ENCODE results near the gene DRAM2.
"Not testable (repeated sequence)": the region's sequence is repeated elsewhere in the genome, so short reads cannot be mapped to it uniquely, and the experiment has no call there.

DRAM2 gene

GRCh38 chr1:111142356-111142975 is 2.6 kb upstream of the DRAM2 start:
- DNase-seq: no peak

DNA sequence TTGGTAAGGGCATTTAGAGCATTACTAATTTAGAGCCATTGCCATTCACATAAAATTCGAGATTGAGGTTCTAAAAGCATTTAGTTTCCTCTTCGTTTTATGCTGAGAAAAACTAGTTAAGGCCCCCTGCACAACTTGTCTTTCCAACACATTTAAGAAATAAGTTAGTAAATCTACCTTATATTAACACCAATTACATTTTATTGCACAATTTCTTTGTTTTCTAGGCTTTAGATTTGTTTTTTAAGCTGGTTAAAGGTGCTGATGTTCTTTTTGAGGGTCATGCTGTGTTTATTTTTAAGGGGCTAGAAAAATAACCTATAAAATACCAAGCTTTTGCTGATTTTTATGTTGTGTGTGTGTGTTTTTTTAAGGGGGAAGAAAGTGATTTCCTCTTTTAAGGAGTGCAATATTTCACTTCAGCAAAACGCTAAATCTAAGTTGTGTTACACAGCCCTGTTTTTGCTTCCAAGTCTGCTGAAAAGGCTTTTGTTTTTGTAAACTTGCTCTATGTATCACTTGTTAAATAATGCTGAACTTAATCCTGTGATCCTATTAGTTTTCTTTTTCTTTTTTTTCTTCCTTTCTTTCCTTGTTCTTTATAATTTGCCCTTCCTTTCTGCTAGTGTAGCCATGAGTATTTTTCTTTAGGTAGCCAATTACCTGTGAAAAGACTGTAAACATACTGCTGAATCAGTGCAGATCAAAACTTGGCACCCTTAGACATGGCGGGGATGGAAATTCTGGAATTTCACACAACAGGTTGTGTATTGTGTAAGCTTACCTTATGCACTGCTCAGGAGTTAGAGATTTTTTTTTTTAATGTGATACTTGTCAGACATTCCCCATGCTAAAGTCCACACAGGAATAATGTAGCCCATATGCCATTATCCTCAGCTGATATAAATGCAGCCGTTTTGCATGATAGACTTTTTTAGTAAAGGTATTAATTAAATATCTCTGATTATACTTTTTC is 1.6 kb upstream of the DRAM2 start:
- DNase-seq: no peak

DNA sequence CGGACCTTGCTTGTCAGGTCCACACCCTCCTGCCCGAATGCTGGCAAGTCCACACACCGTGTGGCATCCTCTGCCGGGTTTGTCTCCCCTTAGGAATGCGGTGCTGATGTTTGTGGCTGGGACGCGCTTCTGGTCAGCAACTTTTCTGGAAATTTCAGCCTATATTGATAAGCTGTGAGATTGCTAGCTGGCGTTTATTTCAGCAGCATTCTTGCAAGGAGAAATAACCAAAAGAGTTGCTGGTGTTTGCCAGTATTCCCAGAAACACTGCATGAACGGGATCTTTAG is 731 bp upstream of the DRAM2 start:
- peak; percentile 31 for DNase-seq

- peak; percentile 52 for DNase-seq
Measured at GRCh38 chr1:111139324-111139955, 453 bp downstream of the DRAM2 start.

GRCh38 chr1:111133866-111134265 is 6.0 kb downstream of the DRAM2 start:
- no peak for DNase-seq

- no peak for DNase-seq
Measured at GRCh38 chr1:111131693-111132092, 8.2 kb downstream of the DRAM2 start.

DNA sequence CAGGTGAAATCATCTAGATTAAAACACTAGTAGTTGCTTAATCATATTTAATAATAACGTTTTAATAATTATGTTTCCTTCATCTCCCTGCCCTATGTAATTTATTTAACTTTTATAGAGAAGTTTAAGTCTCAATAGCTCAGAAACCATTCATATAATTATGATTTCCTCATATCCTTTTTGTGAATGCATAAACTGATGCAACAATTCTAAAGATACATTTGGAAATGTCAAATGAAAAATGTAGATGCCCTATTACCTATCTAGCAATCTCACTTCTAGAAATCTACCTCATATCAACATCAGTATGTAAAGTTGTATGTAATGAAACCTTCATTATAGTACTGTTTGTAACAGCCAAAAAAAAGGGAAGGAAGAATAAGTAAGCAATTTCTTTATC is 10.5 kb downstream of the DRAM2 start:
- no peak for DNase-seq

DNA sequence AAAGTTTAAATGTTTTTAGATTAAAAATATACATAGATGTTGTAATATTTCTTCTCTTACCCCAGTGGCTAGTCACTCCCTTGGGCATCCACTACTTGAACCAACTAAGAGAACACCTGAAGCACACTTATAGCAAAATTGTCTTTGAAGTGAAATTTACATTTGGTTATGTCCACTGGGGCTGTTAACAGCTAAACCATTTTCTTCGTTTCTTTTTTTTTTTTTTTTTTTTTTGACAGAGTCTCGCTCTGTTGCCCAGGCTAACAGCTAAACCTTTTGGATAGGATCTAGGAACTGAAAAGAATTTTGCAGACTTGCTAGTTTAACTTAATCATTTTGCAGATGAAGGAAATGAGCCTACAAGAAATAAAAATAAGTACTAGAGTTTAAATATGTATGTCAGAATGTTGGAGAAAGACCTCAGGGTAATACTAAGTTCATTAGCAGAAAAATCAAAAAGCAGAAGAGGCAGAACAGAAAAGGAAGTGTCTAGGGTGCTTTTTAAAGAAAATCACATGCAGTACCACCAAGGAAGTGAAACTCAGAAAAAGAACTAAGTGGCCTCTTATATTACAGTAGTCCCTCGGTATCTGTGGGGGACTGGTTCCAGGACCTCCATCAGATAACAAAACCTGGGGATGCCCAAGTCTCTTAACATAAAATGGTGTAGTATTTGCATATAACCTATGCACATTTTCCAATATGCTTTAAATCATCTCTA is 11.8 kb downstream of the DRAM2 start:
- DNase-seq: no peak

DNA sequence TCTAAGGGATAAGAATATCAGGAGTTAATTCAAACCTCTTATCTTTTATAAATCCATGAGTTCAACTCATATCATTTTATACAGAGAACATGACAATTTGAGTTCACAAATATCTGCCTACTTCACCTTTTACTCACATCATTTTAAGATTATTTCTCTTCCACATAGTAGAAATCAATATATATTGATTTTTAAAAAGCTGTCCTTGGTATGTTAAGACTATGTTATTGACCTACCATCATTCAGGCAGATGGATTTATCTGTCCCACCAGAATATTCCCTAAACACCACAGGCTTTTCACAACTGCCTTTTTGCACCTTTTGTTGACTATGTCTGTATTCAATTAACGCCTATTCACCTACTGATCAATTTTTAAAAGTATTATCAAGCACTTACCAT is 13.5 kb downstream of the DRAM2 start:
- no peak for DNase-seq

DNA sequence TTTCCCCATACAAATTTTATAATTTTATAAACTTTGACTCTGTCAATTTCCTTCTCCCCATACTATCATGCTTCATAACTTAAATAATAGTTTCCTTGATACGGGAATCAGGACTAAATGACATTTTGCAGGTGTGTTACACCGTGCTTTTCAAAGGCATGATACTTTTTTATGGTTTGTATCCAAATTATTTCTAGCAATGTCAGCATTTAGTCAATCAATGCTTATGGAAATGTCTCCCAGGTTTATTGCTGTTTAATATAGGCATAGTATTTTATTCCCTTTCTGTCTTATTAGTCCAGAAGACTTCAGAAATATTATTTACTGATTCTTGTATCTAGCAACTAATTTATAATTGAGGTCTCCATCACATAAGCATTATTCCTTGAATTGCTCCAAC is 23.4 kb downstream of the DRAM2 start:
- no peak for DNase-seq

DNA sequence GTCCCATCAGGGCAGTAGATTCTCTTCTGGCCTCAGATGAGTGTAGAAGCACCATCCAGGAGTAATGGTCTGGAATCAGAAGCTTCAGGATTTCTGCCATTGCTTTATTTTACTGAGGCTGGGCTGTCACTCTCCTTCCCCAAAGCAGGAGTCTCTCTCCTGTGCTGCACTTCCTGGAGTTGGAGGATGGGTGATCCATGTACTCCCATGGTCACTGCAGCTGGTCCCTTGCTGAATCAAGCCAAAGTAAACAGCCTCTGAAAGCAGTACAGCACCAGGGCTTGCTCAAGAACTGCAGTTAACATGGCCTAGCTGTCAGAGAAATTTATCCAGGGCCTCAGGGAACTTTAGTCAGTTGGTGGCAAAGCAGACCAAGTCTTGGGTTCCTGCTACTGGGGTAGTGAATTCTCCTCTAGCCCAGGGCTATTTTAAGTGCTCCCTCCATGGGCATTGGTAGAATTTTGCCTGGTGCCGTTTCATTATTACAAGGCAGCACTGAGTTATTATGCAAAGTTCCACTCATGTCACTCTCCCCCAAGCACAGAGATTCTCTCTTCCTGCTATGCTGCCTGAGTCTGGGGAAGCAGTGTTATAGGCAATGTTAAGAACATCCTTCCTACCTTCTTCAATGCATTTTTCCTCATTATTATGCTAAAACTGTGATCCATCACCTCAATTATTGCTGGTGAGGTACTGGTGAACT is 29.5 kb downstream of the DRAM2 start:
- no peak for DNase-seq

GRCh38 chr1:111104981-111105380 is 34.9 kb downstream of the DRAM2 start:
- DNase-seq: no peak

GRCh38 chr1:111101854-111102642 is 37.8 kb downstream of the DRAM2 start:
- DNase-seq: no peak

- DNase-seq: no peak
Measured at GRCh38 chr1:111099289-111099688, 40.6 kb downstream of the DRAM2 start.

- no peak for DNase-seq
Measured at GRCh38 chr1:111097356-111098099, 42.4 kb downstream of the DRAM2 start.

DNA sequence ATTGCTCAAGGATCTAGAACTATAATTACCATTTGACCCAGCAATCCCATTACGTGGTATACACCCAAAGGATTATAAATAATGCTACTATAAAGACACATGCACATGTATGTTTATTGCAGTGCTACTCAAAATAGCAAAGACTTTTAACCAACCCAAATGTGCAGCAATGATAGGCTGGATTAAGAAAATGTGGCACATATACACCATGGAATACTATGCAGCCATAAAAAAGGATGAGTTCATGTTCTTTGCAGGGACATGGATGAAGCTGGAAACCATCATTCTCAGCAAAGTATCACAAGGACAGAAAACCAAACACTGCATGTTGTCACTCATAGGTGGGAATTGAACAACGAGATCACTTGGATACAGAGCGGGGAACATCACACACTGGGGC is 44.5 kb downstream of the DRAM2 start:
- not testable (repeated sequence) for DNase-seq

GRCh38 chr1:111089638-111090037 is 50.3 kb downstream of the DRAM2 start:
- DNase-seq: no peak

DNA sequence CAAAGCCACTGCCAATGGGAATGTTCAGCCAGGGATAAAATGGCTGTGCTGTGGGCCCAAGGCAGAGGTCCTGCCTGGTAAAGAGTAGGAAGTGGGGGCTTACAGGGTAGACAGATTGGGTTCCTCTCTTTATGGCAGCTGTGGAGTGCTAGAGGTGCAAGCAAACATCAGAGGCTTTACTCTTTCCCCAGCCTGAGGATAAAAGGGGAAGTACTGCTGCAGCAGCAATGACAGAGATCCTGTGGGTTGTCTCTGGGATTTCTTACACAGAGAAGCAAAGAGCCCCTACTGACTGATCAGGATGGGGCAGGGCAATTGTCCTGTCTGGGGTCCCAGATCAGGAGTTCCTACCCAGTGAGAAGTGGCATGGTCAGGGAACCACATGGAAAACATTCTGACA is 54.2 kb downstream of the DRAM2 start:
- DNase-seq: no peak

- DNase-seq: no peak
Measured at GRCh38 chr1:111084999-111085398, 54.9 kb downstream of the DRAM2 start.

DNA sequence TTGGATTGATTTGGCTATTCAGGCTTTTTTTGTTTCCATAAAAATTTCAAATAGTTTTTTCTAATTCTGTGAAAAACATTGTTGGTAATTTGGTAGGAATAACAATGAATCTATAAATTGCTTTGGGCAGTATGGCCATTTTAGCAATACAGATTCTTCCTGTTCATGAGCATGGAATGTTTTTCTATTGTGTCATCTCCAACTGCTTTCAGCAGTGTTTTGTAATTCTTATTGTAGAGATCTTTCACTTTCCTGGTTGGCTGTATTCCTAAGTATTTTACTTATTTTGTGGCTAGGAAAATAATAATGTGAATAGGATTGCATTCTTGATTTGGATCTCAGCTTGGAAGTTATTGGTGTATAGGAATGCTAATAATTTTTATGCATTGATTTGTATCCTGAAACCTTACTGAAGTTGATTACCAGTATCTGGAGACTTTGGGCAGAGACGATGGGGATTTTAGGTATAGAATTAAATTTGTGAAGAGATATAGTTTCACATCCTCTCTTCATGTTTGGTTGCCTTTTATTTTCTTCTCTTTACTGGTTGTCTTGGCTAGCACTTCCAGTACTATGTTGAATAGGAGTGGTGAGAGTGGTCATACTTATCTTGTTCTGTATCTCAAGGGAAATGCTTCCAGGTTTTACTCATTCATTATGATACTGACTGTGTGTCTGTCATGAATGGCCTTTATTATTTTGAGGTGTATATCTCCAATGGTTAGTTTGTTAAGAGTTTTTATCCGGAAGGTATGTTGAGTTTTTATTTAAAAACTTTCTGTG is 57.3 kb downstream of the DRAM2 start:
- DNase-seq: peak; percentile 16

Data from fibroblast of skin of abdomen (primary cell).